ENCODE results near the gene EXOC3. TPM values are rescaled to one million over a fixed set of nuclear protein-coding genes. Genes with fewer than 3 reads are reported as not detected.

The EXOC3 gene
- total and polyA plus RNA-seq, 10 of the 15 experiments (the other 5 are each of a cell fraction or from before 2014, with no cell fraction given), result 1.6 to 53.0 (median 27.9) TPM

- TF ChIP-seq HSF1 (IDR thresholded peaks at IDR 0.05; ENCODE audit: low read depth, low read length), result no peak
- no peak for TF ChIP-seq KLF5 (IDR thresholded peaks at IDR 0.05; ENCODE audit: partially characterized antibody)
- no peak for TF ChIP-seq PKNOX1 (IDR thresholded peaks at IDR 0.05)
- no peak for TF ChIP-seq ZBTB4 (CRISPR knock-in tag; IDR thresholded peaks at IDR 0.05)
- TF ChIP-seq CBX3 (IDR thresholded peaks at IDR 0.05; ENCODE audit: borderline replicate concordance, low read depth), result no peak
- no peak for TF ChIP-seq SUZ12 (IDR thresholded peaks at IDR 0.05; ENCODE audit: unreplicated experiment)
- TF ChIP-seq MEF2A (IDR thresholded peaks at IDR 0.05; ENCODE audit: insufficient read depth, low read depth, low read length), result no peak
Measured at GRCh38 chr5:482021-482420, 39.0 kb downstream of the EXOC3 start (continued).

GRCh38 chr5:482506-482905 lies 39.5 kb downstream of the EXOC3 start:
- FAIRE-seq (no peak), ATAC-seq (no peak), DNase-seq (ENCODE audit: low read depth, low spot score) (no peak)
- Histone ChIP-seq H3K27ac (ENCODE audit: control insufficient read depth, insufficient read depth) (no peak overlapping the region), H3K79me2 (ENCODE audit: control insufficient read depth, insufficient read depth, low read length) (no peaks in the 10 kb centered on the region), H3K4me3 (no peak overlapping the region), H3K36me3 (ENCODE audit: control insufficient read depth in 2 of 2, insufficient read depth in 2 of 2, low read length in 1 of 2) (no peaks in the 10 kb centered on the region), H3K27me3 (replicated peaks in 1 of 2; ENCODE audit: control insufficient read depth in 2 of 2, insufficient read depth in 2 of 2, low read length in 1 of 2) (no peaks in the 10 kb centered on the region), H3K4me2 (ENCODE audit: control insufficient read depth, insufficient read depth) (no peak overlapping the region), H3K4me1 (ENCODE audit: control insufficient read depth, insufficient read depth, low read length) (no peaks in the 10 kb centered on the region), H3K9ac (ENCODE audit: control insufficient read depth, insufficient read depth, low read length) (no peak overlapping the region), H4K20me1 (ENCODE audit: control insufficient read depth, insufficient read depth) (no peaks in the 10 kb centered on the region), H2AFZ (ENCODE audit: control insufficient read depth, low read depth, low read length) (no peak overlapping the region), H3K9me3 (replicated peaks; ENCODE audit: control insufficient read depth, insufficient read depth, low read length) (no peaks in the 10 kb centered on the region)
- WGBS (ENCODE audit: insufficient coverage, insufficient replicate concordance, low lambda C conversion rate, missing lambda C conversion rate), result 69% methylated on average over 19 of the region's 27 CpGs
- intact Hi-C loops (cut with micrococcal nuclease; ENCODE audit: unreplicated experiment), result no loop called here
- no TSS peak for BruUV-seq (replicated peaks)
- ChIA-PET RAD21 (ENCODE audit: unreplicated experiment) (no interaction called here), SMC1A (ENCODE audit: uncharacterized antibody, unreplicated experiment) (no interaction called here), CTCF (no interaction called here), POLR2A (no interaction called here)
- in situ Hi-C loops (cut with MboI), result no loop called here
- TF ChIP-seq SRF (IDR thresholded peaks at IDR 0.05; ENCODE audit: low read depth in 2 of 2, low read length in 2 of 2) (no peak), ZBTB40 (IDR thresholded peaks at IDR 0.05; ENCODE audit: borderline replicate concordance) (no peak), ZZZ3 (IDR thresholded peaks at IDR 0.05; ENCODE audit: control insufficient read depth, insufficient read length, low read depth) (no peak), FOXK2 (IDR thresholded peaks at IDR 0.05) (no peak), IRF5 (IDR thresholded peaks at IDR 0.05; ENCODE audit: borderline replicate concordance) (no peak)
